ENCODE measurements around the gene FAM171A2. TPM values are rescaled to one million over a fixed set of nuclear protein-coding genes. Genes with fewer than 3 reads are reported as not detected.

FAM171A2 gene
- total RNA-seq, 2 donors from 2014 or later = 45.7 to 51.9 TPM

GRCh38 chr17:44402564-44403172 lies 39.0 kb upstream of the FAM171A2 start:
- Mint-ChIP-seq H3K4me3 (no peak overlapping the region), H3K4me1 (no peaks in the 10 kb centered on the region), H3K27ac (no peak overlapping the region), H3K36me3 (ENCODE audit: low read depth) (peaks cover 55% of the 10 kb centered on the region), H3K9me3 (no peaks in the 10 kb centered on the region), H3K27me3 (ENCODE audit: insufficient read depth) (no peaks in the 10 kb centered on the region)
- Histone ChIP-seq H3K4me3 (ENCODE audit: low read length) (no peak overlapping the region), H3K4me1 (ENCODE audit: control insufficient read depth, insufficient read depth, low read length) (no peaks in the 10 kb centered on the region), H3K9me3 (ENCODE audit: control insufficient read depth, low read length) (no peaks in the 10 kb centered on the region), H3K36me3 (ENCODE audit: control insufficient read depth, insufficient read depth, low read length) (peaks cover 78% of the 10 kb centered on the region), H3K27ac (ENCODE audit: low read depth, low read length) (no peak overlapping the region), H3K9ac (ENCODE audit: extremely low read depth, low read length, poor library complexity, severe bottlenecking) (no peak overlapping the region), H3K27me3 (ENCODE audit: control insufficient read depth, insufficient read depth, low read length, poor library complexity, severe bottlenecking) (no peaks in the 10 kb centered on the region)
- 96 to 98% methylated on average over 4 to 5 of the region's 5 CpGs for WGBS, 2 experiments (ENCODE audit: insufficient coverage in 1 of 2, insufficient read length in 1 of 2)
- no peak for TF ChIP-seq CTCF (conservative IDR thresholded peaks at IDR 0.05)
- no peak for DNase-seq

- Histone ChIP-seq H3K9ac (ENCODE audit: extremely low read depth, low read length, poor library complexity, severe bottlenecking) (no peak overlapping the region), H3K27ac (ENCODE audit: low read depth, low read length) (no peak overlapping the region), H3K36me3 (ENCODE audit: control insufficient read depth, insufficient read depth, low read length) (peaks cover 90% of the 10 kb centered on the region), H3K27me3 (ENCODE audit: control insufficient read depth, insufficient read depth, low read length, poor library complexity, severe bottlenecking) (no peaks in the 10 kb centered on the region), H3K9me3 (ENCODE audit: control insufficient read depth, low read length) (no peaks in the 10 kb centered on the region), H3K4me1 (ENCODE audit: control insufficient read depth, insufficient read depth, low read length) (no peaks in the 10 kb centered on the region), H3K4me3 (ENCODE audit: low read length) (no peak overlapping the region)
- Mint-ChIP-seq H3K27me3 (ENCODE audit: insufficient read depth) (no peaks in the 10 kb centered on the region), H3K4me1 (no peaks in the 10 kb centered on the region), H3K27ac (peak overlapping the region; percentile 16), H3K4me3 (no peak overlapping the region), H3K36me3 (ENCODE audit: low read depth) (peaks cover 55% of the 10 kb centered on the region), H3K9me3 (no peaks in the 10 kb centered on the region)
- DNase-seq = no peak
- 98 to 100% methylated on average over 2 to 3 of the region's 3 CpGs for WGBS, 2 experiments (ENCODE audit: insufficient coverage in 1 of 2, insufficient read length in 1 of 2)
- peak; percentile 75 for TF ChIP-seq CTCF (conservative IDR thresholded peaks at IDR 0.05)
These were observed 36.7 kb upstream of the FAM171A2 start for GRCh38 chr17:44400226-44400847.

- WGBS, 2 experiments (ENCODE audit: insufficient coverage in 1 of 2, insufficient read length in 1 of 2) = 96 to 99% methylated on average over 40 to 41 of the region's 41 CpGs
- peaks cover 83% of the 10 kb centered on the region for H3K36me3 ChIP-seq (ENCODE audit: control insufficient read depth, insufficient read depth, low read length)
- Mint-ChIP-seq H3K36me3 (ENCODE audit: low read depth) (peaks cover 51% of the 10 kb centered on the region), H3K27ac (no peak overlapping the region), H3K27me3 (ENCODE audit: insufficient read depth) (no peaks in the 10 kb centered on the region), H3K4me1 (no peaks in the 10 kb centered on the region), H3K9me3 (no peaks in the 10 kb centered on the region), H3K4me3 (no peak overlapping the region)
- no peaks in the 10 kb centered on the region for H3K9me3 ChIP-seq (ENCODE audit: control insufficient read depth, low read length)
- no peak for TF ChIP-seq CTCF (conservative IDR thresholded peaks at IDR 0.05)
- H3K4me1 ChIP-seq (ENCODE audit: control insufficient read depth, insufficient read depth, low read length) = no peaks in the 10 kb centered on the region
- DNase-seq = no peak
- no peak overlapping the region for H3K4me3 ChIP-seq (ENCODE audit: low read length)
- no peak overlapping the region for H3K27ac ChIP-seq (ENCODE audit: low read depth, low read length)
- no peak overlapping the region for H3K9ac ChIP-seq (ENCODE audit: extremely low read depth, low read length, poor library complexity, severe bottlenecking)
- H3K27me3 ChIP-seq (ENCODE audit: control insufficient read depth, insufficient read depth, low read length, poor library complexity, severe bottlenecking) = no peaks in the 10 kb centered on the region
These were observed 35.3 kb upstream of the FAM171A2 start for GRCh38 chr17:44398692-44399691.

Data from endodermal cell (in vitro differentiated cells).